Hepatic stellate cell (primary cell): ENCODE data around the gene RPL18A.

Experiments used
- DNase-seq: peaks from one replicate; pipeline ENCODE4 v3.0.0; 2011; ENCODE audit warnings: low spot score

Gene RPL18A

DNA sequence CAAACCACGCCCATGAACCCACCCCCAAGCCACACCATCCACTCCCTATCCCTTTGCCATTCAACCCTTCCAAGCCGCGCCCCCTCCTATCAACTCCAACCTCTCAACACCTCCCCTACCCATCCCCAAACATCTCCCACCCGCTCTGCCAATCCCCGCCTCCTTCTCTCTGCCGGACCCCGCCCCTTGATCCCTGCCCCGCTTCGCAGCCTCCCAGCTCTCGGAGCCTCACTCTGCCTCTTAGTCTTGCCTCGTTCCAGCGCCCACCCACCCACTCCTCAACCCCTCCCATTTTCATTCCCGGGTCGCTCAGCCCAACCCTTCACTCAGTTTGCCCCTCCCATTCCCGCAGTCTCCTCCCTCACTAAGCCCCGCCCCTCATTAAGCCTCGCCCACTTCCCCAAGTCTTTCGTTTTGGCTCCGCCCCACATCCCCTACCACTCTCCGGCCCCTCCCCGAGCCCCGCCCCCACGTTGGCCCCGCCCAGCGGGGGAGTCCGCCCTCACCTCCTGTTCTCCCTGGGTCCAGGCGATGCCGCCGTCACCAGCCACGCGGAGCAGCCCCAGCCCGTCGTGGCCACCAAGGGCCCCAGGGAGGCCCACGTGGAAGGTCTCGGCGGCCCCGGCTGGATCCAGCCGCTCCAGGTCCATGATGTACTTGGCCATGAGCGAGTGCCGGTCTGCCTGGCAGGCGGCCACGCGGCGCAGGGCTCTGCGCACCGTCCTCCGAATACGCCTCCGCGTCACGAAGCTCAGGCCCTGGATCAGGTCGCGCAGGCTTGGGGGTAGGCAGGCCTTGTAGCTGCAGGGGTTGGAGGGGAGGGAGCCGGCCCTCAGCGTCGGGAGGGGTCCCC is 17.7 kb upstream of the RPL18A start:
- no peak for DNase-seq

DNA sequence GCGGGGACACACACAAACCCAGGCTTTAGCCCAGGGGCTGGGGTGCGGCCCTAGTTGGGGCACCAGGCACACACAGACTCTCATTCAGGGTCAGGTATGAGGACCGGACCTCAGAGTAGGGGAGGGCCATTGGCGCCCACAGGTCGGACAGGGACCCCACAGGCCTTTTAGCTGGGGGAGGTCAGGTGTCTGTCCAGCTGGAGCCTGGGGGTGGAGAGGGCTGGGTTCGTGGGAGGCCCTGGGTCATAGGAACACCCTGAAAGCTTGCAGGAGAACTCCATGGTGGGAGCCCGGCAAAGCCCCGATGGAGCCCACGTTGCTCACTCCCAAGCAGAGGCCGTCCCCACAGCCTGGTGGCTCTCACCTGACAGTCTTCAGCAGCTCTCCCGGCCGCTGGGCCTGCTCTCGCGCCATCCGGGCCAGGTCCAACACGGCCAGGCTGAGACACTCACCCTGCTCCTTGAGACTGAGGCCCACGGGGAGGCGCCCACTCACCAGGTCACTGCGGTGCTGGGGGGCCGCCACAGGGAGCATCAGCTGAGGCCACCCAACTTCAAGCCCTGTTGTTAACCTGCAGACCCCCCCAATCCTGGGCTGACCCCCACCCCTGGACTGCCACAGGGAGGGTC is 16.9 kb upstream of the RPL18A start:
- DNase-seq = no peak

DNA sequence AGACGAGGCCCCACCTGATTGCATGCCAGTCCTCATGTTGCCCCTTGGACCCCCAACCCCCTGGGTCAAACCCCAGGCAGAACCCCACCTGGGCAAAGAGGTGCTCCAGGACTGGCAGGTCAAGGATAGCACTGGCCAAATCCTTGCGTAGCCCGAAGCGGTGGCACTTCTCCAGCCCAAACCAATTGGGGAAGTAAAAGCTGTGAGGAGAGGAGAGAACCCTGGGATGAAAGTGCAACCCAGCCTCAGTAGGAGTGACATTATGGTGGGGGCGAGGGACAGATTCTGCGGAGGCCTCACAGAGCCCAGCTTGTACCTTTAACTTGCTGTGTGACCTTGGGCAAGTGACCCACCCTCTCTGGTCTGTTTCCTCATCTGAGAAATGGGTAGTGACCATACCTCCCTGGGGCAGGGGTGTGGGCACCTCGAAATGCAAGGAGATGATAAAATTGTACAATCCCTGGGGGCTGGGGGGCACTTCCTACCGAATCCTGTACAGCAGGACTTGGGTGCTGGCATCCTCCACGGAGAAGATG is 16.4 kb upstream of the RPL18A start:
- DNase-seq = no peak

DNA sequence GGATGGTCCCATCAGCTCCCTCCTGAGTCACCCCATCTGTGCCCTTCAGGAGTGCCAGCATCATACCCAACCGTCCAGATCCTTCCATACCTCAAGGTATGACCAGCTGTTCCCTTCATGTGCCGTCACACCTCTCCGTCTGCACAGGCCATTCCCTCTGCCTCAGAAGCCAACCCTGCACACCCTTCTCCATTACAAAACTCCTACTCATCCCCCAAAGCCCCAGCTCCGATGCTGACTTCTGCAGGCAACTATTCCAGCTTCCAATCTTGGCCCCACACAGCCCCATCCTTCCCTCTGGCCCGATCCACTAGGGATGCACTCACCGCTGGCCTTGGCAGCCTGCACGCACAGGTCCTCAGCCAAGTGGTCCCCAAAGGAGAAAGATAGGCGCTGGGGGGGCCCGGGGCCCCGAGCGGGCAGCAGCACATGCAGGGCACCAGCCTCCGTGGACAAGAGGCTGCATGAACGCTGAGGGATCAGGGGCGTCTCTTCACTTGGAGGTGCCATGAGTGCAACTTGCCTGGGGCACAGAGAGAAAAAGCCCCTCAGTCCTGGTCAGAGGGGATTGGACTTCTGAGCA is 15.7 kb upstream of the RPL18A start:
- no peak for DNase-seq

DNA sequence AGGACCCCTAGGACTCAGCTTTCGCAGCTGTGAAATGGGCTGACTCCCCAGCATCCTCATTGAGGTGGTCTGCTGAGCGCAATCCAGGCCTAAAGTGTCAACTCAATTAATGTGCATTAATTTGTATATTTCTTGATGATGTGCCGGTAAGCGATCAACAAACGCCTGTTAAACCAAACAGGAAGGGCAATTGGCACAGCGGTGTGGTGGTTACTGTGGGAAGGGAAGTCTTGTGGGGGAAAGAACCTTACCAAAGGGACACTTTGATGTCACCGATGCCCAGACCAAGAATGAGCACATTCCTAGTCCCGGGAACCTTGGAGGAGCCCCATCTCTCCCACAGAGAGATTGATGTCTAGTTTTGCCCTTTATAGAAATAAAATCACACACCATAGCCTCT is 13.6 kb upstream of the RPL18A start:
- DNase-seq = no peak

DNA sequence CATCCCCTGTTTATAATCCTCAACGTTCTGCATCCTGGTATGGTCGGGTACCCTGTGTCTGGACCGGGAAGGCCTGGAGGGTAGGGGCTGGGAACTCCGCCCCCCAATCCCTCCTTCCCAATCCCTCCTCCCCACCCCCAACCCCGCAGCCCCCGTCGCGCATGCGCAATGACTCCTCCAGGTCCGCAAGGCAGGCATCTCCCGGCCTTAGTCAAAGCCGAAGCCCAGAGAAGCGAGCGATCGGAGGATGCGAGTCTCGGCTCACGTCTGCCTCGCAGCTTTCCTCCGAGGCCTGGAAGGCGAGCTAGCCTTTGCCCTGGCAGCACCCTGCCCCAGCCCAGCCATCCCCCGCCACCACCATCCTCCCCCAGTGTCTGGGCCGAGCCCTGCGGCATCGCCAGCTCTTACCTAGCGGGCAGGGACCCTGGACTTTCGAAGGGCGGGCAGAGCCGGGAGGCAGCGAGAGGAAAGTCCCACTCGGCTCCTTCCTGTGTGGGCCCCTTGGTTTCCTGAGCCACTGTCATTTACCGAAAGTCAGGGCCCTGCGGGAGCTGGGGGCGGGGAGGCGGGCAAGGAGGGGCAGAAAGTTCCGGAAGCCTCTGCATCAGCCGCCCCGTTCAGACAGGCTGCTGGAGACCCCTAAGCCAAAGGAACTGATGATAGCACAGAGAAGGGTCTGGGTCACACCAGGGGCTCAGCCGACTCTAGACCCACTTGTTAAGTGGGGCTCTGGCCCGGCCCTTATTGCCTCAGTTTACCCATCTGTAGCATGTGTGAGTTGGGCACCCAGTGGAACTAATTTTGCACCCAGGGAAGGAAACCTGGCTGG is 12.0 kb upstream of the RPL18A start, which contains the start of gene JAK3:
Gene JAK3, minus strand, starts transcription at position 445 of the 829 bp plus-strand sequence. CDS start 3,565 bp downstream, outside the sequence.
- DNase-seq = peak; percentile 91

DNA sequence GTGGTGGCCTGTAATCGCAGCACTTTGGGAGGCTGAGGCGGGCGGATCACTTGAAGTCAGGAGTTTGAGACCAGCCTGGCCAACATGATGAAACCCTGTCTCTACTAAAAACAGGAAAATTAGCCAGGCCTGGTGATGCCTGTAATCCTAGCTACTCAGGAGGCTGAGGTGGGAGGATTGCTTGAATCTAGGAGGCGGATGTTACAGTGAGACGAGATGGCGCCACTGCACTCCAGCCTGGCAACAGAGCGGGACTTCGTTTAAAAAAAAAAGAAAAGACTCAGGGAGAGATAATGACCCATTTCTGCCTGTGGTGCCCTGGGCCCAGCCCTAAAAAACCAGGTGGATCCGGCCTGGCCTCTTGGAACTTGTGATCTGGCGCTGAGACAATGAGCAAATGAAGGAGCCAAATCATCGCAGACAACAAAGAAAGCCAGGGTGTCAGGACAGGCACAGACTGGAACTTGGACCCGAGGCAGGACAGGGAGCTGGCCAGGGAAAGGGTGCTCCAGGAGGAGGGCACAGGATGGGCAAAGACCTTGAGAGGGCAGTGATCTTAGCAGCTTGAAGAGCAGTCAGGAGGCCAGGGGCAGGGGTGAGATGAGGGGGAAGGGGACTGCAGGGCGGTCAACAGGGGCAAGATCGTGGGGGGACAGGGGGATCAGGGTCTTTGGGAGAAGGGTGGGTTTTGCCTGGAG is 11.0 kb upstream of the RPL18A start:
- DNase-seq = no peak

DNA sequence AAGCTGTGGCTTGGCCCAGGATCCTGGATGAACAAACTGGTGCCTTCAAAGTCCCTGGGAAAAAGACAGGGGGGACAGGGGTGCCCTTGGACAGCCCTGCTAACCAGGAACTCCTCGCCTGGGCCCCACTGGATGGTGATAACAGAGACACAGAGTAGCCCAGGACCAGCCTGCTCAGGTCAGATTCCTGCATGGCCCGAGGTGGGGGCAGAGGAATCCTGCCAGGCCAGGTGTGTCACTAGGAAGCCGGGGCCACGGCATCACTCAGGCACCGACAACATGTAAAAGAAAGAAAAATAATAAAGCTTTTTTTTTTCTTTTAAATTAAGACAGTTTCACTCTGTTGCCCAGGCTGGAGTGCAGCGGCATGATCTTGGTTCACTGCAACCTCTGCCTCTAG is 5.6 kb upstream of the RPL18A start:
- DNase-seq = no peak

DNA sequence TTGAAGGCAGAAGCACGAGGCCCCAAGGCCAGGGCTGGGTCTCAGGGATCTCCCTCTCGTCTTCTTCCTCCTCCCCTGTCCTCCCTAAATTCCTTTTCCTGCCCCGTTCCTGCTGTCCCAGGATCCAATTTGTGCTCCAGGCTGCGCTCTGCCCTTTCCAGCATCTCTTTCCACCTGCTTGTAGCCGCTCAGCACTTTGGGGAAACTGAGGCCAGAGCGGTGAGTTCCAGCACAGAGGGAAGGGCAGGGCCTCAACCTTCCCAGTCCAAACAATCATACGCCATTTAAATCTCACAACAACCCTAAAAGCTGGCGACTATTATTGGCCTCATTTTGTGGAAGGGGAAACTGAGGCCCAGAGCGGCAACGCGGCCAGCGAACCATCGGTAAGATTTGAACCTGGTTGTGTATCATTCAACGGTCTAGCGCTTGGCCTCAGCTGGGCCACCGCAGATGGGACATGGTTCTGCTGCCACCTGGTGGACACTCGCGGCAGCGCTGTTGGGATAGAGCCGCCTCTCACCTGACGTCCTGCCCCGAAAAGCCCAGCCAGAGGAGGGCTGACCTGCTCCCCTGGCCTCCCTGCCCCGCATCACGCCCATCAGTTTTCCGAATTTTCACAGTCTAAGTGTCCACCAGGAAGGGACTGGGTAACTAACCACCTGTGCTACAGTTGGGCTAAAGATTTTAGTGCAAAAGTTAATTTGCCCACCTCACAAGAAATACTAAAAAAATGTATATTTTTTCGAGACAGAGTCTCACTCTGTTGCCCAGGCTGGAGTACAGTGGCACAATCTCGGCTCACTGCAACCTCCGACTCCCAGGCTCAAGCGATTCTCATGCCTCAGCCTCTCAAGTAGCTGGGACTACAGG is 4.2 kb upstream of the RPL18A start:
- DNase-seq = peak; percentile 90

DNA sequence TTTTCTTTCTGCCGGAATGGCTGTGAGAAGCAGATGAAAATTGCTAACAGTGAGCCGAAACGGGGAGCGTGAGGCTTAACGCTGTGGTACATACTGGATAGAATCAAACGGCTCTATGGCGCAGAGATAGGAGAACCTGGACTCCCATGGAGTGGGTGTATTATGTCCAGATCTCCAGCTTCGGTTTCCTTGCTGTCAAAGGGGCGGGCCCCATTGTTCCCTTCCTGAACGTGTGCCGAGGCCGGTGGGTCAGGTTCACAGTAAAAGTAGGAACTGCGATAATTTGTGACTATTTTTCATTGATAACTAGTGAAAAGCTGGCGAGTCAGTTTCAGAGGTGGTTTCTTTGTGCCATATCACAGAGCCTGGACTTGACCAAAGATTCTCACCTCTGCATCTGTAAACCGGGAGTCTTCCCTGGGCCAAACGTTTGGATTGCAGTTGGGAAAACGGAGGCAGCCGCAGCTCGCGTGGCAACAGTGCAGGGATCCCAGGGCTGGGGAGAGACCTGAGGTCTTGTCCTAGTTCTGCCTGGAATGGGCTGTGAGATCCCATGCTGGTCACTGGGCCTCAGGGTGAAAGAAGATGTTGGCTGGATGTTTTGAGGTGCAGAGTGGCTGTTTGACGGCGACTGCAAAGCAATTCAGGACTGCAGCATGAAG is 752 bp downstream of the RPL18A start:
- no peak for DNase-seq

DNA sequence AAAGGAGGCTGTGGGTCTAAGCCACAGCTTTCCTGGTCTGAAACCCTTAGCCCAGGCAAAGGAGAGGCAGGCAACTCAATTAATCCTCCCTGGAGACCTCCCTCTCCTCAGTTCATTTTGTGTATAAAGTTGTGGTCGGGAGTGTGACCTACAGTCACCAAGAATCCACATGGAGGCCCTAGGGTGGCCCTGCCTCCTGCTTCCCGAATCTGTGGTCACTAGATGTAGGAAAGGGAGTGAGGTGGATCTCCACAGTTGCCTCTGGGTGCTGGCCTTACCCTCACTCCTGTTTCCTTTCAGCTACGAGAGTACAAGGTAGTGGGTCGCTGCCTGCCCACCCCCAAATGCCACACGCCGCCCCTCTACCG is 1.3 kb downstream of the RPL18A start:
- DNase-seq = no peak

DNA sequence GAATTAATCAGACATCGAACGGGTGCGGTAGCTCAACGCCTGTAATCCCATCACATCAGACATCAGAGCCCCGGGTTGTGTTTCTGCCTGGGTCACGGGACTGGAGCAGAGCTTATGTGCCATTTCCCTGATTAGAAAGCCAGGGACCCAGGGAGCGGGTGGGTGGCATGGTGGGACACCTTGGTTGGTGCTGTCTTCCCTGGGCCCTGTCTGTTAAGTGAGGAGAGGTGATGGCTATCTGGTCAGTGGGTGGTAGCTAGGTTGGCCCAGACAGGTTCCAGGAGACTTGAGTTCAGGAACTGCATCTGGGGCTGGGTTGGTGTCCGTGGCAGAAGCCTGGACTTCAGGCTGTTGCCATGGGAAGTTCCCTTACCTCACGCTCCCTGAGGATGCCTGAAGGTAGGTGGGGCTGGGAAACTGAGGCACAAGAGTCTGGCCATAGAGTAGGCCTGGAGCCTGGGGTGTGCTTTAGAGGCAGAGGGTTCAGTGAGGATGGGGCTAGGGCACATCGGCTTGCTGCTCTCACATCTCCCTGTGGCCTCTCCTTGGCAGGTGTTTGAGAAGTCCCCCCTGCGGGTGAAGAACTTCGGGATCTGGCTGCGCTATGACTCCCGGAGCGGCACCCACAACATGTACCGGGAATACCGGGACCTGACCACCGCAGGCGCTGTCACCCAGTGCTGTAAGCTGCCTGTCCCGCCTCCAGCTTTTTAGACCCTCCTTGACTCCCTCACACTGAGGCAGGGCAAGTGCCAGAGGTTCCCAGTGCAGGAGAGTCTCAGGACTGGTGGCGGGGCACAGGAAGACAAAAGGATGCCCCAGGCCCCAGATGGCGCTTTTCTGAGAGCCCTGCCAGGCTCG is 2.1 kb downstream of the RPL18A start:
- no peak for DNase-seq

DNA sequence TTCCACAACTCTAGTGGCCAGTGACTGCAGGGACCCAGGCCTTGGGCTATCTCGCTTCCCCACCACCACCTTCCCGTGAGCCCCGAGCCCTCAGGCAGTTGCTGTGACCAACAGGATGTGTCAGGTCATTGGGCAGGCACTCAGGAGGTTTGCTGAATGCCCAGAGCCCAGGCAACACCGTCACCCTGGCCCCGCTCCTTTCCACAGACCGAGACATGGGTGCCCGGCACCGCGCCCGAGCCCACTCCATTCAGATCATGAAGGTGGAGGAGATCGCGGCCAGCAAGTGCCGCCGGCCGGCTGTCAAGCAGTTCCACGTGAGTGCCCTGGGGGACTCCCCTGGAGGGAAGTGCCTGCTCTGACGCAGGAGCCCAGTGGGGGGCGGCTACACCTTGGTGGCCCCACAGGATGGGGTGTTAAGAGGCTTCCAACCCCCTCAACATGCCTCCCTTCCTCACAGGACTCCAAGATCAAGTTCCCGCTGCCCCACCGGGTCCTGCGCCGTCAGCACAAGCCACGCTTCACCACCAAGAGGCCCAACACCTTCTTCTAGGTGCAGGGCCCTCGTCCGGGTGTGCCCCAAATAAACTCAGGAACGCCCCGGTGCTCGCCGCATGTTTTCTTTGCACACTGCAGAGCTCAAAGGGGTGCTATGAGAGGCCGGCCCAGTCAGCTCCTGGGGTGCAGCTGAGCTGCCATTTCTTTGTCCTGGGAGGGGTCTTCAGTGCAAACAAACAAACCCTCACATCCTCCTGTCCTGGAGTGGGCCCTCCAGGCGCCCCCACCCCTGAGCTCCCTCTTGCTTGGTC is 3.2 kb downstream of the RPL18A start:
- no peak for DNase-seq

DNA sequence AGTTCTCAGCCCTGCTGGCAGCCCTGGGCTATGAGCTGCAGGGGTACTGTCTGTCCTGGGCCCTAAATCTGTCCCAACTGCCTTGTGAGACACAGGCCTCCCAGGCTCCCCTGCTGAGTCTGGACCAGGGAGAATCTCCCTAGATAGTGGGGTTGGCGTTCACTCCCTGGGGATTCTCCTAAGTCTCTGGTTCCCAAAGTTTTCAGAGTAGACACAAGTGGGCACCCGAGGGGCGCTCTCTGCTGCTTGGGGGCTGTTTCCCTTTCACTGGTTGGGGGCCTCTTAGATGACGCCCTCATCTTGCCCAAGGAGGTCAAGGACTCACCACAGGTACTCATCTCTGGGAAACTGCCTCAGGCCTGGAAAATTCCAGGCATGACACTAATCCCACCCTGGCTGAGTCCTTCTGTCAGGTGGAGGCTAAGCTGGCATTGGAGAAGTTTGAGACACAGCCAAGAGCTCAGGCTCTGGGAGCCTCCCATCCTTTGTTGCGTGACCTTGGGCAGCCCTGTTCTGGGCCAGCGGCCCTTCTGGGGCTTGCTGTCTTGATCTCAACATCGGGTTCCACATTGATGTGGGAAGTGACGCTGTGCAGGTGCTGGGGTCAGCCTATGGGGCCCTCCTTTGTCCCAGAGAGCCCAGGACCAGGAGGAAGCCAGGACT is 3.9 kb downstream of the RPL18A start:
- DNase-seq = no peak

DNA sequence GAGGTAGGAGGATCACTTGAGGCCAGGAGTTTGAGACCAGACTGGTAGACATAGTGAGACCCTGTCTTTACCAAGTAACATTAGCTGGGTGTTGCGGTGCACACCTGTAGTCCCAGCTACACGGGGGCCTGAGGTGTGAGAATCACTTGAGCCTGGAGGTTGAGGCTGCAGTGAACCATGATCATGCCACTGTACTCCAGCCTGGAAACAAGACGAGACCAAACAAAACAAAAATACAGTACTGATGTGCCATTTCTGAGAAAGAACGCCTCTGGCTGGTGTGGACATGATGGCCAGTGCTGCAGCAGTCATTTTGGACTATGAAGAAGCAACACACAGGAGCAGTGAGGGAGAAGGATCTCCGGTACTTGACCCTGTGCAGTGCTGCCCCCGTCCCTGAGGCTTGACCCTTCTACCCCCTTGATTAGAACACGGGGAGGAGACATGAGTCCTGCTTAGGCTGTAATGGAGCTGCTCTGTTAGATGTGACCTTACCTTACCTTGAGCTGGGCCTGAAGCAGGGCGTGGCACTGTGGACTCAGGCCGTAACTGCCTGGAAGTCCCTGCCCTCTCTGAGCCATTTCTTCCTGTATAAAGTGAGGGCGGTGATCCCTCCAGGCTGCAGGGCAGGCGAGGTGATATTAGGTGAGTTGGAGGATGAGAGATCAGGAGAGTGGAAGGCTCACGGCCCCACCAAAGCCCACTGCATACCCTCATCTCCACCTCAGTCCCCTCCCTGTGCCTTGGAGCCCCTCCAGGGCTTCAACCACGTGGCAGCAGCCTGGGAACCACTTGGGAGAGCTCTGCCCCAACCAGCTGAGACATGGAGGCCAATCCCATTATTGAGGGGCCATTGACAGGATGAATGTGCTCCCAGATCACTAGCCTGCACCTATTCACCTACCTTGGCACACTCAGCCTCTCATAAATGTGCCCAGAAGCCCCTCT is 5.9 kb downstream of the RPL18A start:
- DNase-seq = no peak

DNA sequence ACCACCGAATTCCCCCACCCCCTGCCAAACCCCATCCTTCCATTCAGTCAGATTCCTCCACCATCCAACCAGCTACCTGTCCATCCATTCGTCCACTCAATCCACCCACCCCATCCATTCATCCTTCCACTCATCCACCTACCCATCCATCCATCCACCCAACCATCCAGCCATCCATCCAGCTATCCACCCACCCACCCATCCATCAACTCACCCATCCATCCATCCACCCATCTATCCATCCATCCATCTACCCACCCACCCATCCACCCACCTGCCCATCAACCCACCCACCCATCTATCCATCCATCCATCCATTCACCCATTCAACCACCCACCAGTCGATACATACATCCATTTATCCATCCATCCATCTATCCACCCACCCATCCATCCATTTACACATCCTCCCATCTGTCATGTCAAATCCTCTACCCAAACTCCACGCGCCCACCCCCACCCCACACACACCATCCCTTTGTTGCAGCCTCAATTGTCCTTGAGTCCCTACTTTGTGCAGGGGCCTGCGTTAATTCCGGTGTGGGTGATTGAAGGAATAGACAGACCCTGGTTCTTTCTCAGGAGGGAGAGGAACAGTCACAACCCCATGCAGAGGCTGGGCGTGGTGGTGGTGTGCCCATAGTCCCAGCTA is 6.7 kb downstream of the RPL18A start:
- DNase-seq = no peak
